ENCODE data around the gene RANGRF. TPM values are rescaled to one million over a fixed set of nuclear protein-coding genes. Genes with fewer than 3 reads are reported as not detected.
"Not testable (repeated sequence)": the region's sequence is repeated elsewhere in the genome, so short reads cannot be mapped to it uniquely, and the experiment has no call there.

Gene RANGRF
- 10 to 100 TPM; 59.2 to 73.8 TPM for total RNA-seq

DNA sequence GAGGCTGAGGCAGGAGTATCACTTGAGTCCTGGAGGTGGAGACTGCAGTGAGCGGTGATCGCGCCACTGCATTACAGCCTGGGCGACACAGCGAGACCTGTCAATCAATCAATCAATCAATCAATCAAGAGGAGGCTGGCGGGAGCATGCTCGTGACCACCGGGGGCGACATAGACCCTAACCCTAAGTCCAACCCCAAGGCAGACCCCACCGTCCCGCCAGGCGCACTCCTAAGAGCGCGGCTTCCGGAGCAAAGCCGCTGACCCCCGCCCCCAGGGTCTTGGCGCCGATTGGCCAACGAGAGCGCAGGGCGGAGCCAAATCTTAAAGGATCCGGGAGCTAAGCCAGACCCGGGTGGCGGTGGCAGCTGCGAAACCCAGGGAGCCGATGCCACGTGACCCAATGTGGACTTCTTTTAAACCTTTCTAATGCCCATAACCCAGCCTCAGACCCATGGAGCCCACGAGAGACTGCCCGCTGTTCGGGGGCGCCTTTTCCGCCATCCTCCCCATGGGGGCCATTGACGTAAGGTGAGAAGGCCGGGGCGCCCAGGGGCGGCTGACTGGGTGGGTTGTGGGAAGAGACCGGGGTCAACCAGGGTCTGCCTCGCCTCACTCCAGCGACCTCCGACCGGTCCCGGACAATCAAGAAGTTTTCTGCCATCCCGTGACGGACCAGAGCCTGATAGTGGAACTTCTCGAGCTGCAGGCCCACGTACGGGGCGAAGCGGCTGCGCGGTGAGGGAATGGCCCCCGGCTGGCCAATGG, at the start of gene RANGRF:
Gene RANGRF, plus strand, starts transcription at position 335 of the 767 bp plus-strand sequence. Its CDS starts 119 bp downstream, at position 454.
- Mint-ChIP-seq H3K4me3 (peak within 1 kb of the TSS; percentile 96 to 97), H3K36me3 (ENCODE audit: insufficient read depth in 2 of 2) (peaks cover 0 to 3% of the 10 kb centered on the region in 2 donors), H3K27ac (peak within 1 kb of the TSS; percentile 96), H3K4me1 (ENCODE audit: low read depth) (peaks cover 23% of the 10 kb centered on the region), H3K9me3 (no peaks in the 10 kb centered on the region), H3K27me3 (ENCODE audit: low read depth) (no peaks in the 10 kb centered on the region)
- peak; percentile 89 to 90 for DNase-seq
- ATAC-seq (replicated peaks in 1 of 2), result peak; percentile 91 to 94

- peak overlapping the region; percentile 86 for H3K27ac Mint-ChIP-seq
- H3K4me3 Mint-ChIP-seq, result peak overlapping the region in 1 of 2 donors; percentile 21
- no peaks in the 10 kb centered on the region for H3K9me3 Mint-ChIP-seq
- ATAC-seq (replicated peaks in 1 of 2) (no peak), DNase-seq (no peak)
- peaks cover 11 to 22% of the 10 kb centered on the region in 2 donors for H3K36me3 Mint-ChIP-seq (ENCODE audit: insufficient read depth in 2 of 2)
- peaks cover 40% of the 10 kb centered on the region for H3K4me1 Mint-ChIP-seq (ENCODE audit: low read depth)
- H3K27me3 Mint-ChIP-seq (ENCODE audit: low read depth), result no peaks in the 10 kb centered on the region
Measured at GRCh38 chr17:8243827-8244226, 44.6 kb upstream of the RANGRF start.

GRCh38 chr17:8244768-8245167, 43.7 kb upstream of the RANGRF start:
- ATAC-seq (replicated peaks in 1 of 2), result no peak
- no peaks in the 10 kb centered on the region for H3K9me3 Mint-ChIP-seq
- DNase-seq, result no peak
- H3K27me3 Mint-ChIP-seq (ENCODE audit: low read depth), result no peaks in the 10 kb centered on the region
- H3K4me3 Mint-ChIP-seq, result no peak overlapping the region
- H3K4me1 Mint-ChIP-seq (ENCODE audit: low read depth), result peaks cover 50% of the 10 kb centered on the region
- peaks cover 11 to 19% of the 10 kb centered on the region in 2 donors for H3K36me3 Mint-ChIP-seq (ENCODE audit: insufficient read depth in 2 of 2)
- peak overlapping the region; percentile 6 for H3K27ac Mint-ChIP-seq

DNA sequence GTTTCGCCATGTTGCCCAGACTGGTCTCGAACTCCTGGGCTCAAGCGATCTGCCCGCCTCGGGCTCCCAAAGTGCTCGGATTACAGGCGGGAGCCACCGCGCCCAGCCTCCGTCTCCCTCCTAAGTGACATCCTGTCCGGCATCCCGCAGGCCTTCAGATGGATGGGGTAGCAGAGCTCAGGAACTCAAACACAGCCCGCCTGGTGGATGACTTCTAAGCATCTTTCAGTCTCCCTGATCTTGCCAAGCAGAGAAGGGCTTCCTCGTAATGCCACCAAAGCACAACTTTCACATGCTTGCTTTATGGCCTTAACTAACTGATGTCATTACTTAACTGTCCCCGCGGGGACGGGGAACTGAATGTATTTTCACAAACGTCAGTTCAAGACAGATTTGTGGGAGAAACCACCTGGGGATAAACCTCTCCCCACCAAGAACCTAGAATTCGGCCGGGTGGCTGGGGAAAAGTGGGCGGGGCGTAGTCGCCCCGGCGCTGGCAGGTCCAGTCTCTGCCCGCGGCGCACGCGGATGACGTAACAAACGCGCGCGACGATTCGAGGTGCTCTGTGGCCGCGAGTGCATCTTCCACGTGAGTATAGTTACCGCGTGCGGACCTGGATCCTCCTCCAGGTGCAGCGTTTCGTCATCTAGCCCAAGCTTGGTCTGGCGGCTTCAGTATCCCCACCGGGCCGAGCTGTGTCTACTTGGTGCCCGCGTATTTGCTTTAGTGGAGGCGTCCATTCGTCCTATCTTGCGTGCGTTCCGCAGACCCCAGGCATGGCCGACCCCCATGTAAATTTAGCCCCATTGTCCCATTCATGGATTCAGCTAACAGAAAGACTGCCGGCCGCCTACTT, 39.5 kb upstream of the RANGRF start, which contains the start of gene PFAS:
Gene PFAS, plus strand, starts transcription at position 539 of the 857 bp plus-strand sequence. CDS start 4,649 bp downstream, outside the sequence.
- H3K27ac Mint-ChIP-seq, result peak within 1 kb of the TSS; percentile 99
- ATAC-seq (replicated peaks in 1 of 2) (peak; percentile 65 to 67), DNase-seq (peak; percentile 97 to 99)
- H3K9me3 Mint-ChIP-seq, result no peaks in the 10 kb centered on the region
- peak within 1 kb of the TSS; percentile 86 to 96 for H3K4me3 Mint-ChIP-seq
- H3K27me3 Mint-ChIP-seq (ENCODE audit: low read depth), result no peaks in the 10 kb centered on the region
- peaks cover 7 to 21% of the 10 kb centered on the region in 2 donors for H3K36me3 Mint-ChIP-seq (ENCODE audit: insufficient read depth in 2 of 2)
- peaks cover 49% of the 10 kb centered on the region for H3K4me1 Mint-ChIP-seq (ENCODE audit: low read depth)

GRCh38 chr17:8249621-8250500, 38.6 kb upstream of the RANGRF start:
- H3K4me1 Mint-ChIP-seq (ENCODE audit: low read depth), result peaks cover 41% of the 10 kb centered on the region
- ATAC-seq (replicated peaks in 1 of 2) (no peak), DNase-seq (no peak)
- no peaks in the 10 kb centered on the region for H3K27me3 Mint-ChIP-seq (ENCODE audit: low read depth)
- peak overlapping the region; percentile 99 for H3K27ac Mint-ChIP-seq
- H3K36me3 Mint-ChIP-seq (ENCODE audit: insufficient read depth in 2 of 2), result peaks cover 7 to 24% of the 10 kb centered on the region in 2 donors
- H3K4me3 Mint-ChIP-seq, result peak overlapping the region; percentile 86 to 96
- H3K9me3 Mint-ChIP-seq, result no peaks in the 10 kb centered on the region

DNA sequence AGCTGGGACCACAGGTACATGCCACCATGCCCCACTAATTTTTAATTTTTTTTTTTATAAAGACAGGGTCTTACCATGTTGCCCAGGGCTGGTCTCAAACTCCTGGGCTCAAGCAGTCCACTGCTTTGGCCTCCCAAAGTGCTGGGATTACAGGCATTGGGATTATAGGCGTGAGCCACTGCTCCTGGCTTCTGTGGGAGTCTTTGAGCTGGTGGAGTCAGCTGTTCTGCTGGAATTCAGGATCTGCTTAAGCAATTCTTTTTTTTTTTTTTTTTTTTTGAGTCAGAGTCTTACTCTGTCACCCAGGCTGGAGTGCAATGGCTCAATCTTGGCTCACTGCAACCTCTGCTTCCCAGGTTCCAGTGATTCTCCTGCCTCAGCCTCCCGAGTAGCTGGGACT, 37.1 kb upstream of the RANGRF start:
- Mint-ChIP-seq H3K36me3 (ENCODE audit: insufficient read depth in 2 of 2) (peaks cover 3 to 26% of the 10 kb centered on the region in 2 donors), H3K4me1 (ENCODE audit: low read depth) (peaks cover 28% of the 10 kb centered on the region)
- H3K4me3 Mint-ChIP-seq; ATAC-seq (replicated peaks in 1 of 2); DNase-seq; H3K27ac Mint-ChIP-seq; H3K9me3 Mint-ChIP-seq; H3K27me3 Mint-ChIP-seq (ENCODE audit: low read depth): not testable (repeated sequence)

DNA sequence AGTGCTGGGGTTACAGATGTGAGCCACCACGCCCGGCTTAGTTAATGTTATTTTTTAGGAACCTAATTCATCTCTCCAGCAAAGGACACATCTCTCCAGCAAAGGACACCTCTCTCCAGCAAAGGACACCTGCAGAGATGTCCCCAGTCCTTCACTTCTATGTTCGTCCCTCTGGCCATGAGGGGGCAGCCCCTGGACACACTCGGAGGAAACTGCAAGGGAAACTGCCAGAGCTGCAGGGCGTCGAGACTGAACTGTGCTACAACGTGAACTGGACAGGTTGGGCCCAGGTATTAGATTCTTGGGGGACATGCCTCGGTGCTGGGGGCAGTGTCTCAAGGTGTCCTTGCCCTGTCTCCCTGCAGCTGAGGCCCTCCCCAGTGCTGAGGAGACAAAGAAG, 34.7 kb upstream of the RANGRF start:
- peaks cover 22% of the 10 kb centered on the region for H3K4me1 Mint-ChIP-seq (ENCODE audit: low read depth)
- H3K36me3 Mint-ChIP-seq (ENCODE audit: insufficient read depth in 2 of 2), result peaks cover 5 to 24% of the 10 kb centered on the region in 2 donors
- no peak overlapping the region for H3K4me3 Mint-ChIP-seq
- ATAC-seq (replicated peaks in 1 of 2) (no peak), DNase-seq (no peak)
- H3K27ac Mint-ChIP-seq, result no peak overlapping the region
- H3K9me3 Mint-ChIP-seq, result no peaks in the 10 kb centered on the region
- no peaks in the 10 kb centered on the region for H3K27me3 Mint-ChIP-seq (ENCODE audit: low read depth)

- DNase-seq (no peak), ATAC-seq (replicated peaks in 1 of 2) (no peak)
- Mint-ChIP-seq H3K36me3 (ENCODE audit: insufficient read depth in 2 of 2) (peaks cover 5 to 24% of the 10 kb centered on the region in 2 donors), H3K9me3 (no peaks in the 10 kb centered on the region), H3K27ac (no peak overlapping the region), H3K4me3 (no peak overlapping the region), H3K4me1 (ENCODE audit: low read depth) (peaks cover 11% of the 10 kb centered on the region), H3K27me3 (ENCODE audit: low read depth) (no peaks in the 10 kb centered on the region)
Measured at GRCh38 chr17:8254881-8255280, 33.6 kb upstream of the RANGRF start.

GRCh38 chr17:8255499-8255898, 33.0 kb upstream of the RANGRF start:
- H3K4me1 Mint-ChIP-seq (ENCODE audit: low read depth), result peaks cover 5% of the 10 kb centered on the region
- no peak for ATAC-seq (replicated peaks in 1 of 2)
- H3K4me3 Mint-ChIP-seq, result no peak overlapping the region
- H3K9me3 Mint-ChIP-seq, result no peaks in the 10 kb centered on the region
- H3K36me3 Mint-ChIP-seq (ENCODE audit: insufficient read depth in 2 of 2), result peaks cover 5 to 20% of the 10 kb centered on the region in 2 donors
- H3K27me3 Mint-ChIP-seq (ENCODE audit: low read depth), result no peaks in the 10 kb centered on the region
- no peak for DNase-seq
- no peak overlapping the region for H3K27ac Mint-ChIP-seq

- Mint-ChIP-seq H3K36me3 (ENCODE audit: insufficient read depth in 2 of 2) (peaks cover 7 to 22% of the 10 kb centered on the region in 2 donors), H3K27ac (no peak overlapping the region), H3K9me3 (no peaks in the 10 kb centered on the region), H3K27me3 (ENCODE audit: low read depth) (no peaks in the 10 kb centered on the region), H3K4me3 (no peak overlapping the region), H3K4me1 (ENCODE audit: low read depth) (no peaks in the 10 kb centered on the region)
- DNase-seq (no peak), ATAC-seq (replicated peaks in 1 of 2) (no peak)
Measured at GRCh38 chr17:8256291-8256690, 32.2 kb upstream of the RANGRF start.

GRCh38 chr17:8256691-8257090, 31.8 kb upstream of the RANGRF start:
- Mint-ChIP-seq H3K4me1 (ENCODE audit: low read depth) (no peaks in the 10 kb centered on the region), H3K4me3 (no peak overlapping the region), H3K9me3 (no peaks in the 10 kb centered on the region), H3K27me3 (ENCODE audit: low read depth) (no peaks in the 10 kb centered on the region), H3K36me3 (ENCODE audit: insufficient read depth in 2 of 2) (peaks cover 7 to 25% of the 10 kb centered on the region in 2 donors), H3K27ac (no peak overlapping the region)
- no peak for ATAC-seq (replicated peaks in 1 of 2)
- DNase-seq, result no peak

DNA sequence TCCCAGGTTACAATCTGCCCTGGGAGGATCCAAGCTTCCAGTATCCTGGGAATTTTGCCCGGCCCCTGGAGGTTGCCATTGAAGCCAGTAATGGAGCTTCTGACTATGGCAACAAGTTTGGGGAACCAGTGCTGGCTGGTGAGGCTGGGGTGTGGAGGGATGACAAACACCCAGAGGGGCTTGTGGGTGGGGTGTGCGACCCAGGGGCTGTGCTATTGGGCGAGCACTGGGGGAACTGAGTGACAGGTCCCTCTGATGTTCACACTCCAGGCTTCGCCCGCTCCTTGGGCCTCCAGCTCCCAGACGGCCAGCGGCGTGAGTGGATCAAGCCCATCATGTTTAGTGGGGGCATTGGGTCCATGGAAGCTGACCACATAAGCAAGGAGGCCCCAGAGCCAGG, 30.7 kb upstream of the RANGRF start:
- Mint-ChIP-seq H3K27me3 (ENCODE audit: low read depth) (no peaks in the 10 kb centered on the region), H3K27ac (no peak overlapping the region), H3K4me1 (ENCODE audit: low read depth) (no peaks in the 10 kb centered on the region), H3K4me3 (no peak overlapping the region), H3K36me3 (ENCODE audit: insufficient read depth in 2 of 2) (peaks cover 7 to 30% of the 10 kb centered on the region in 2 donors), H3K9me3 (no peaks in the 10 kb centered on the region)
- no peak for DNase-seq
- ATAC-seq (replicated peaks in 1 of 2), result no peak

Data from activated T-cell treated with anti-CD3 and anti-CD28 coated beads, Interleukin-2, amount 50 U/mL, for 72 hours (primary cell).